HCT116 (cell line): ENCODE measurements around the gene MYCBP2.

Experiments used
- CEBPB ChIP-seq: IDR thresholded peaks from 2 replicates; pipeline ENCODE4 v1.6.1; 2012; ENCODE audit warnings: low read depth
- CTCF ChIP-seq, 3 experiments: fragments of 200-600 bp in 1 of 3; sonication (generic) in 1 of 3; IDR thresholded peaks in 2 of 3; conservative IDR thresholded peaks in 1 of 3; 2 replicates each; pipeline ENCODE4 v1.5.1; 2012 to 2017; ENCODE audit warnings: low read depth in 2 of 3, low read length in 2 of 3, antibody characterized with exemption in 1 of 3, borderline replicate concordance in 1 of 3, control low read depth in 1 of 3, mild to moderate bottlenecking in 1 of 3, mixed read lengths in 1 of 3, mixed run types in 1 of 3, moderate library complexity in 1 of 3; ENCODE audit not compliant: insufficient read depth in 1 of 3
- EZH2 ChIP-seq: fragments of 200-600 bp; sonication (generic); IDR thresholded peaks from 2 replicates; pipeline ENCODE4 v1.6.1; 2017; ENCODE audit warnings: antibody characterized with exemption, mixed run types
- EZH2phosphoT487 ChIP-seq: fragments of 200-600 bp; IDR thresholded peaks from 2 replicates; pipeline ENCODE4 v1.6.1; 2018; ENCODE audit warnings: antibody characterized with exemption, borderline replicate concordance
- MAX ChIP-seq: IDR thresholded peaks from 2 replicates; pipeline ENCODE4 v1.6.1; 2012
- POLR2A ChIP-seq: IDR thresholded peaks from 2 replicates; pipeline ENCODE4 v1.7.0; 2011; ENCODE audit warnings: borderline replicate concordance; ENCODE audit not compliant: insufficient read depth, insufficient read length; ENCODE audit errors: extremely low read depth
- POLR2AphosphoS5 ChIP-seq: IDR thresholded peaks from 2 replicates; pipeline ENCODE4 v1.6.1; 2011; ENCODE audit warnings: mild to moderate bottlenecking, low read depth, low read length, moderate library complexity
- REST ChIP-seq: IDR thresholded peaks from 2 replicates; pipeline ENCODE4 v1.6.1; 2012; ENCODE audit warnings: low read depth
- SIN3A ChIP-seq: IDR thresholded peaks from 2 replicates; pipeline ENCODE4 v1.6.1; 2012; ENCODE audit warnings: low read depth
- TCF7L2 ChIP-seq: IDR thresholded peaks from 2 replicates; pipeline ENCODE4 v1.7.0; 2011; ENCODE audit warnings: borderline replicate concordance, inconsistent platforms; ENCODE audit not compliant: insufficient read depth, insufficient read length; ENCODE audit errors: extremely low read depth
- YY1 ChIP-seq: IDR thresholded peaks from 2 replicates; pipeline ENCODE4 v1.6.1; 2011; ENCODE audit warnings: low read length, low read depth, moderate library complexity, mild to moderate bottlenecking; ENCODE audit not compliant: insufficient replicate concordance; ENCODE audit errors: extremely low read depth
- ZNF274 ChIP-seq: fragments of 200-500 bp; sonication (Bioruptor generic); IDR thresholded peaks from 2 replicates; pipeline ENCODE4 v1.6.1; 2014; ENCODE audit warnings: mild to moderate bottlenecking, low read depth, low read length, inconsistent platforms

- TF ChIP-seq CTCF (IDR thresholded peaks at IDR 0.05 in 2 of 3, conservative IDR thresholded peaks at IDR 0.05 in 1 of 3; ENCODE audit: borderline replicate concordance in 1 of 3, insufficient read depth in 1 of 3, low read depth in 2 of 3, low read length in 2 of 3) (no peak), POLR2A (no peak), CEBPB (no peak), POLR2AphosphoS5 (no peak), REST (no peak), TCF7L2 (no peak), EZH2 (no peak), MAX (no peak), ZNF274 (no peak), SIN3A (no peak), YY1 (no peak), EZH2phosphoT487 (no peak)
These were observed 273.7 kb downstream of the MYCBP2 start for GRCh38 chr13:77053192-77053591.
